HFFc6 (cell line): ENCODE results near the gene NOVA2. TPM values are rescaled to one million over a fixed set of nuclear protein-coding genes. Genes with fewer than 3 reads are reported as not detected.

Experiments
- DNase-seq: peaks from one replicate; pipeline ENCODE4 v3.0.0-alpha.2; 2018
- H3K27ac Mint-ChIP-seq: 2 replicates; pipeline ENCODE4 v1.8.0; 2020; ENCODE audit warnings: mild to moderate bottlenecking, mixed read lengths
- H3K27me3 Mint-ChIP-seq: 2 replicates; pipeline ENCODE4 v1.8.0; 2021; ENCODE audit warnings: mild to moderate bottlenecking, moderate library complexity, mixed read lengths; ENCODE audit not compliant: insufficient read depth
- H3K36me3 Mint-ChIP-seq: 2 replicates; pipeline ENCODE4 v1.8.0; 2021; ENCODE audit warnings: low read depth, mixed read lengths
- H3K4me1 Mint-ChIP-seq: 2 replicates; pipeline ENCODE4 v1.8.0; 2020; ENCODE audit warnings: low read depth, mixed read lengths
- H3K4me3 Mint-ChIP-seq: 2 replicates; pipeline ENCODE4 v1.8.0; 2020; ENCODE audit warnings: mild to moderate bottlenecking, moderate library complexity, mixed read lengths
- H3K9me3 Mint-ChIP-seq: 2 replicates; pipeline ENCODE4 v1.8.0; 2020; ENCODE audit warnings: mild to moderate bottlenecking, mixed read lengths
- total RNA-seq, 6 experiments: library from RNA; stranded (reverse); fragmentation: NEBNext Ultra II Directional; extraction: Animal tissue kit (Norgen Biotek cat#: 25700); gene quantifications; 2 replicates in 1 of 6; 3 replicates in 5 of 6; pipeline ENCODE4 v1.2.3, GENCODE V29; 2021
- TF ChIP-seq, protein P1 (sequence below): fragments of 200-600 bp; sonication (generic); IDR thresholded peaks from 2 replicates; pipeline ENCODE4 v1.5.0; 2021; ENCODE audit warnings: antibody characterized with exemption, mild to moderate bottlenecking

The NOVA2 gene
- total RNA-seq, 6 experiments from 2014 or later, result 0.03 to 0.14 (median 0.10) TPM; not detected in 2

DNA sequence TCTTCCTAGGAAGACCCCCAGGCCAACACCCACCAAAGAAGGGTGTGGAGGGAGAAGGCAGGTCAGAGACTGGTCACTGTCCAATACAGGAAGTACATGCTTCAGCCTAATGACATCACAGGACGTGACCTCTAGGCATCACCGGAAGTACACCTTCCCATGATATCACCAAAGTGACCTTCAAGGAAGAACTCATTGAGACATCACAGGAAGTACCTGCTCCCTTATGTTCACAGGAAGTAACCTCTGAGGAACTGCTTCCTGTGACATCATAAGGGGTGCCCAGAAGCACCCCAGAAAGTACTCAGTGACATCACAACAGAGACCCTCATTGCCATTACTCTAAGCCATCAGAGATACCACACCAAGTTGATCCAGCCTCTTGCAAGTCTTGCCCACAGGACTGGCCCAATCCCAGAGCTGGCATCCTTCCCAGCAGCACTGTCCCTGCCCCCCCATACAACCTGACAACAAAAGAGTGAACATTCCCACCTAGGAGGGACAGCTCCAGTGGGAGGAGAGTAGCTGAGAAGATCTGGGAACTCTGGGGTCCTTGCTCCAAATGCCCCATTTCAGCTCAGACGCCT is 34.8 kb downstream of the NOVA2 start:
- no peak for DNase-seq
- TF ChIP-seq, protein P1, sequence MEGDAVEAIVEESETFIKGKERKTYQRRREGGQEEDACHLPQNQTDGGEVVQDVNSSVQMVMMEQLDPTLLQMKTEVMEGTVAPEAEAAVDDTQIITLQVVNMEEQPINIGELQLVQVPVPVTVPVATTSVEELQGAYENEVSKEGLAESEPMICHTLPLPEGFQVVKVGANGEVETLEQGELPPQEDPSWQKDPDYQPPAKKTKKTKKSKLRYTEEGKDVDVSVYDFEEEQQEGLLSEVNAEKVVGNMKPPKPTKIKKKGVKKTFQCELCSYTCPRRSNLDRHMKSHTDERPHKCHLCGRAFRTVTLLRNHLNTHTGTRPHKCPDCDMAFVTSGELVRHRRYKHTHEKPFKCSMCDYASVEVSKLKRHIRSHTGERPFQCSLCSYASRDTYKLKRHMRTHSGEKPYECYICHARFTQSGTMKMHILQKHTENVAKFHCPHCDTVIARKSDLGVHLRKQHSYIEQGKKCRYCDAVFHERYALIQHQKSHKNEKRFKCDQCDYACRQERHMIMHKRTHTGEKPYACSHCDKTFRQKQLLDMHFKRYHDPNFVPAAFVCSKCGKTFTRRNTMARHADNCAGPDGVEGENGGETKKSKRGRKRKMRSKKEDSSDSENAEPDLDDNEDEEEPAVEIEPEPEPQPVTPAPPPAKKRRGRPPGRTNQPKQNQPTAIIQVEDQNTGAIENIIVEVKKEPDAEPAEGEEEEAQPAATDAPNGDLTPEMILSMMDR, result no peak
- H3K27me3 Mint-ChIP-seq, result peaks cover 49% of the 10 kb centered on the region
- no peaks in the 10 kb centered on the region for H3K36me3 Mint-ChIP-seq
- H3K27ac Mint-ChIP-seq, result no peak overlapping the region
- no peaks in the 10 kb centered on the region for H3K9me3 Mint-ChIP-seq
- no peaks in the 10 kb centered on the region for H3K4me1 Mint-ChIP-seq
- H3K4me3 Mint-ChIP-seq, result no peak overlapping the region

DNA sequence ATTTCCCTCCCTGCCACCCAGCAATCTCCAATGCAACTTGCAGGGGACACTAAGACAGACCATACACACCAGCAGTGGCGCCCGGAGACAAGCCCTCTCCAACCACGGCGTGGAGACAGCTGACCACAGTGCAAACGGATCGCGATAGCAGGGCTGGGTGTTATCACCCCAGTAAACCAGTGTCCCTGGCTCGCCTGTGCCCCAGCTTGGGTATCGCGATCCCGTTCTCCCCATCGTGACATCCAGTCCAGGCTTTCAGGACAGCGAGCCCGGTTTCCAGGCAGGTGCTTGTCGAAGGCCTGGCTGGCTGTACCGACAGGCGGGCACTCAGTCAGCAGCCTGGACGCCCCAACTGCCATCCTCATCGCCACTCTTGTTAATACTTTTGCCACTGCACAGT is 38.4 kb downstream of the NOVA2 start:
- Mint-ChIP-seq H3K4me1 (no peaks in the 10 kb centered on the region), H3K4me3 (no peak overlapping the region), H3K36me3 (no peaks in the 10 kb centered on the region), H3K9me3 (no peaks in the 10 kb centered on the region), H3K27ac (no peak overlapping the region), H3K27me3 (peaks cover 49% of the 10 kb centered on the region)
- TF ChIP-seq, protein P1, result no peak
- DNase-seq, result no peak

DNA sequence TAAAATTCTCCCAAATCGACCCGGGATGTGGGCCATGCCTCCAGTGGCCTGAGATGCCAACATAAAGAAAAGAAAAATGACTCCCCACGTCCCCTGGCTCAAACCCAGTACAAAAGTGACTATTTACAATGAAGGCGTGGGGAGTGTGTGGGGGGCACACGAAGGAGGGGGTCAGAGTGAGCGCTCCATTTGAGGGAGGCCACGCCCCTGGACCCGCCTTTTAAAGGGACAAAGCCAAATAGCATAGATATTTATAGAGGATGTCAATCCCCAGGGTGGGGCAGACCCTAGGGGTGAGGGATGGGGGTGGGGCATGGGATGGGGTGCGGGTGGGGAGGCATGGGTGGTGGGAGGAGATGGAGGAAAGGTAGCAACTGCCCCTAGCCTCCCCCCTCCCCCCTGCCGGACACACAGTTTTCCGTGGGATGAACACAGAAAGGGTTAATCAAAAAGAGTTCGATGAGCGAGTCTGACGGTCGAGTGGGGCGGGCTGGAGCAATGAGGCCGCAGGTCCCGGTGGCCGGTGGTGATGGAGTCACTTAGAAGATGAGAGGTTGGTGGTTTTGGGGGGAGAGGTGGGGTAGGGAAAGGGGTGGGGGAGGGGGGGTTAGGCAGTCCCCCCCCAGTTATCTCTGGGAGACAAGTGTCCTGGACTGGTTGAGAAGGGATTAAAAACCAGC is 39.0 kb downstream of the NOVA2 start:
- H3K27me3 Mint-ChIP-seq, result peaks cover 48% of the 10 kb centered on the region
- H3K4me1 Mint-ChIP-seq, result no peaks in the 10 kb centered on the region
- TF ChIP-seq, protein P1, result no peak
- no peaks in the 10 kb centered on the region for H3K36me3 Mint-ChIP-seq
- no peaks in the 10 kb centered on the region for H3K9me3 Mint-ChIP-seq
- H3K4me3 Mint-ChIP-seq, result no peak overlapping the region
- DNase-seq, result no peak
- no peak overlapping the region for H3K27ac Mint-ChIP-seq

DNA sequence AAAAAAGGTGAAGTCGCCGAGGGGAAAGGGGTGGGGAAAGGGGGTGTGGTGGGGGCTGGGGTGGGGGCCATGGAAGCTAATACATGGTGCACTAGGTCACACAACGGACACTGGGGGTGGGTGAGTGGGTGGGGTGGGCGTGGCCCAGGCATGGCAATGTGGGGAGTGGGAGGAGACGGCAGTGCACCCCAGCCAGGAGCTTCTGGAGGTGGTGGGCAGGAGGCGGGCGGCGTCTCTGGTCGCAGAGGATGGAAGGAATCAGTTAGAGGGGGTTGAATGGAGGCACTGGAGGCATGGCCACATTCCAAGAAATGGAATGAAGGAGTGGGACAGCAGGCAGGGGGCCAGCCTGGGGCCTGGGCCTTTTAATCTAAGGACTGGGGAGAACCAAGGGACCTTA is 39.9 kb downstream of the NOVA2 start:
- Mint-ChIP-seq H3K27me3 (peaks cover 47% of the 10 kb centered on the region), H3K4me3 (no peak overlapping the region), H3K9me3 (no peaks in the 10 kb centered on the region)

DNA sequence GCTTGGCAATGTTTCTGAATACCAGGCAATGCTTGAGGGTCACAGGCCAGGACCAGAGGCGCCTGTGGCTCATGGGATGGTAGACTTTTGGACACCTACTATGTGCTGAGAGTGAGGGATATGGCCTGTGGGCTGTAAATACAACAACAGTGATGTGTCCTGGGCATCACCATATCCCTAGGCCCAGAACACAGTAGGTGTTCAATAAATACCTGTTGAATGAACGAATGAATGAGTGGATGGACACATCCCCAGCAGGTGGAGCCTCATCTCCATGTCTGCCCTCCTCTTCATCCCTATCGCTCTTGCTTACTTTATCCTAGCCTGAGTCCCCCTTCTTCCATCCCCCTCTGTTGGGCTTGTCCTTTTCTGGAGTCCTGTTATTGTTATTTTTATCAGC is 42.6 kb downstream of the NOVA2 start:
- no peak overlapping the region for H3K27ac Mint-ChIP-seq
- H3K36me3 Mint-ChIP-seq, result no peaks in the 10 kb centered on the region
- H3K9me3 Mint-ChIP-seq, result no peaks in the 10 kb centered on the region
- H3K4me1 Mint-ChIP-seq, result peaks cover 7% of the 10 kb centered on the region
- no peak for DNase-seq
- no peak overlapping the region for H3K4me3 Mint-ChIP-seq
- TF ChIP-seq, protein P1, result no peak
- peaks cover 26% of the 10 kb centered on the region for H3K27me3 Mint-ChIP-seq

More for the DNA sequence above, 39.9 kb downstream of the NOVA2 start:
- no peaks in the 10 kb centered on the region for H3K4me1 Mint-ChIP-seq
- DNase-seq, result no peak
- H3K27ac Mint-ChIP-seq, result no peak overlapping the region
- no peaks in the 10 kb centered on the region for H3K36me3 Mint-ChIP-seq
- TF ChIP-seq, protein P1, result no peak
